GM23338 (cell line): ENCODE data around the gene TFEB. TPM values are rescaled to one million over a fixed set of nuclear protein-coding genes. Genes with fewer than 3 reads are reported as not detected.

Experiments used
- ATAC-seq: fragments of 200-7000 bp; cut with Tn5 transposase; 3 replicates; pipeline ENCODE4 v1.9.1; 2020
- DNase-seq: peaks from one replicate; pipeline ENCODE4 v3.0.0-alpha.2; 2015; ENCODE audit warnings: low spot score
- H2AFZ ChIP-seq: fragments of 200-600 bp; sonication (generic); 2 replicates; pipeline ENCODE4 v1.8.0; 2016; ENCODE audit warnings: antibody characterized with exemption, mild to moderate bottlenecking, moderate library complexity
- H3F3A ChIP-seq: fragments of 200-600 bp; sonication (generic); replicated peaks from 2 replicates; pipeline ENCODE4 v1.8.0; 2017; ENCODE audit warnings: antibody characterized with exemption, mixed run types, low read depth
- H3K27ac ChIP-seq: fragments of 200-600 bp; sonication (generic); 2 replicates; pipeline ENCODE4 v1.6.1; 2016; ENCODE audit warnings: low read depth
- H3K27me3 ChIP-seq: fragments of 200-600 bp; sonication (generic); 2 replicates; pipeline ENCODE4 v1.8.0; 2016; ENCODE audit warnings: mild to moderate bottlenecking, mixed run types, moderate library complexity; ENCODE audit not compliant: insufficient read depth
- H3K36me3 ChIP-seq: fragments of 200-600 bp; sonication (generic); 2 replicates; pipeline ENCODE4 v1.8.0; 2016; ENCODE audit warnings: mild to moderate bottlenecking; ENCODE audit not compliant: insufficient read depth
- H3K4me1 ChIP-seq: fragments of 200-600 bp; sonication (generic); 2 replicates; pipeline ENCODE4 v1.8.0; 2016; ENCODE audit warnings: mild to moderate bottlenecking, moderate library complexity; ENCODE audit not compliant: insufficient read depth
- H3K4me2 ChIP-seq: fragments of 200-600 bp; sonication (generic); 2 replicates; pipeline ENCODE4 v1.7.1; 2017; ENCODE audit warnings: mixed run types
- H3K4me3 ChIP-seq: fragments of 200-600 bp; sonication (generic); 2 replicates; pipeline ENCODE4 v1.6.1; 2016; ENCODE audit warnings: mixed run types
- H3K79me2 ChIP-seq: fragments of 200-600 bp; sonication (generic); replicated peaks from 2 replicates; pipeline ENCODE4 v1.8.0; 2017; ENCODE audit warnings: mild to moderate bottlenecking; ENCODE audit not compliant: insufficient read depth
- H3K9me2 ChIP-seq: fragments of 200-600 bp; sonication (generic); 2 replicates; pipeline ENCODE4 v1.8.0; 2017; ENCODE audit not compliant: insufficient read depth
- H4K20me1 ChIP-seq: fragments of 200-600 bp; sonication (generic); replicated peaks from 2 replicates; pipeline ENCODE4 v1.8.0; 2017; ENCODE audit warnings: mild to moderate bottlenecking; ENCODE audit not compliant: insufficient read depth
- H3K27ac Mint-ChIP-seq: 2 replicates; pipeline ENCODE4 v1.8.0; 2020; ENCODE audit warnings: inconsistent platforms, mild to moderate bottlenecking, moderate library complexity, mixed read lengths
- H3K27me3 Mint-ChIP-seq: 3 replicates; pipeline ENCODE4 v1.8.0; 2022; ENCODE audit warnings: low read depth, mild to moderate bottlenecking, moderate library complexity, mixed read lengths, inconsistent platforms; ENCODE audit not compliant: insufficient read depth, poor library complexity
- H3K36me3 Mint-ChIP-seq: 3 replicates; pipeline ENCODE4 v1.8.0; 2021; ENCODE audit warnings: low read depth, mild to moderate bottlenecking, inconsistent platforms, moderate library complexity, mixed read lengths
- H3K4me1 Mint-ChIP-seq: 3 replicates; pipeline ENCODE4 v1.8.0; 2020; ENCODE audit warnings: mild to moderate bottlenecking, inconsistent platforms, mixed read lengths
- H3K4me3 Mint-ChIP-seq: 3 replicates; pipeline ENCODE4 v1.8.0; 2021; ENCODE audit warnings: moderate library complexity, mild to moderate bottlenecking, inconsistent platforms, mixed read lengths
- H3K9me3 Mint-ChIP-seq: 3 replicates; pipeline ENCODE4 v1.8.0; 2020; ENCODE audit warnings: moderate library complexity, mild to moderate bottlenecking, inconsistent platforms, mixed read lengths
- CREB1 ChIP-seq: fragments of 250-450 bp; sonication (Bioruptor Pico); IDR thresholded peaks from 2 replicates; pipeline ENCODE4 v1.5.0; 2020; ENCODE audit warnings: low read depth, mild to moderate bottlenecking, moderate library complexity
- CTCF ChIP-seq, 2 experiments: fragments of 200-600 bp in 1 of 2; sonication (generic) in 1 of 2; conservative IDR thresholded peaks; 2 replicates each; pipeline versions ENCODE4 v1.5.1 to v1.6.1; 2016 to 2017; ENCODE audit warnings: antibody characterized with exemption in 2 of 2, low read depth in 2 of 2, mild to moderate bottlenecking in 2 of 2, moderate library complexity in 1 of 2
- ETS1 ChIP-seq: IDR thresholded peaks from 2 replicates; pipeline ENCODE4 v1.6.1; 2016; ENCODE audit warnings: antibody characterized with exemption
- EZH2 ChIP-seq: fragments of 200-600 bp; sonication (generic); IDR thresholded peaks from one replicate; pipeline ENCODE4 v1.8.0; 2017; ENCODE audit warnings: antibody characterized with exemption, mild to moderate bottlenecking, low read depth; ENCODE audit not compliant: unreplicated experiment
- EZH2phosphoT487 ChIP-seq: fragments of 200-600 bp; sonication (generic); IDR thresholded peaks from one replicate; pipeline ENCODE4 v1.8.1; 2018; ENCODE audit warnings: antibody characterized with exemption; ENCODE audit not compliant: unreplicated experiment
- NANOG ChIP-seq: IDR thresholded peaks from 2 replicates; pipeline ENCODE4 v1.6.1; 2016; ENCODE audit warnings: antibody characterized with exemption, borderline replicate concordance
- POLR2AphosphoS5 ChIP-seq: IDR thresholded peaks from 2 replicates; pipeline ENCODE4 v1.6.1; 2016; ENCODE audit warnings: antibody characterized with exemption, low read depth
- ZNF114 ChIP-seq: fragments of 250-450 bp; sonication (Bioruptor Pico); IDR thresholded peaks from 2 replicates; pipeline ENCODE4 v1.5.0; 2020; ENCODE audit warnings: mild to moderate bottlenecking, moderate library complexity
- ZNF331 ChIP-seq: fragments of 250-450 bp; sonication (Bioruptor Pico); IDR thresholded peaks from 2 replicates; pipeline ENCODE4 v1.5.0; 2020; ENCODE audit warnings: low read depth, mild to moderate bottlenecking, moderate library complexity
- ZNF462 ChIP-seq: fragments of 250-450 bp; sonication (Bioruptor Pico); IDR thresholded peaks from 2 replicates; pipeline ENCODE4 v1.5.0; 2020; ENCODE audit warnings: mild to moderate bottlenecking, moderate library complexity
- polyA plus RNA-seq: library from polyadenylated mRNA; unstranded; fragments of >200 nt; fragmentation: Nextera tagmentation; extraction: Ambion mirVana; gene quantifications from 2 replicates; pipeline ENCODE4 v1.2.1, GENCODE V29; 2016
- total RNA-seq: library from RNA; depleted of rRNA; stranded (reverse); fragments of >200 nt; shearing (Covaris generic); gene quantifications from 2 replicates; pipeline ENCODE4 v1.2.3, GENCODE V29; 2014

Gene TFEB
- total and polyA plus RNA-seq, 2 experiments from 2014 or later: 1.3 to 4.3 TPM

- Mint-ChIP-seq H3K4me3 (no peak overlapping the region), H3K4me1 (peaks cover 7% of the 10 kb centered on the region), H3K36me3 (no peaks in the 10 kb centered on the region), H3K27ac (no peak overlapping the region), H3K9me3 (no peaks in the 10 kb centered on the region), H3K27me3 (peaks cover 15% of the 10 kb centered on the region)
- Histone ChIP-seq H3K4me2 (no peak overlapping the region), H3K27ac (no peak overlapping the region), H2AFZ (0 out of 2 replicates have a peak overlapping the region, but pooled peaks have one; percentile 3), H3K36me3 (no peaks in the 10 kb centered on the region), H4K20me1 (no peaks in the 10 kb centered on the region), H3K79me2 (no peaks in the 10 kb centered on the region), H3K4me1 (no peaks in the 10 kb centered on the region), H3F3A (no peaks in the 10 kb centered on the region), H3K9me2 (no peaks in the 10 kb centered on the region), H3K27me3 (no peaks in the 10 kb centered on the region), H3K4me3 (no peak overlapping the region)
- ATAC-seq: peak; percentile 62
- DNase-seq: no peak
- TF ChIP-seq EZH2phosphoT487 (no peak), ZNF114 (no peak), ZNF331 (no peak), EZH2 (no peak), POLR2AphosphoS5 (no peak)
These were observed 20.9 kb upstream of the TFEB start for GRCh38 chr6:41756354-41756753.

- no peaks in the 10 kb centered on the region for H3K9me2 ChIP-seq
- Mint-ChIP-seq H3K9me3 (no peaks in the 10 kb centered on the region), H3K27me3 (peaks cover 15% of the 10 kb centered on the region), H3K4me1 (peaks cover 7% of the 10 kb centered on the region), H3K36me3 (no peaks in the 10 kb centered on the region), H3K4me3 (no peak overlapping the region), H3K27ac (no peak overlapping the region)
- H3K4me3 ChIP-seq: no peak overlapping the region
- no peaks in the 10 kb centered on the region for H3K36me3 ChIP-seq
- H3K4me2 ChIP-seq: no peak overlapping the region
- no peaks in the 10 kb centered on the region for H3K27me3 ChIP-seq
- no peak for ATAC-seq
- H3K4me1 ChIP-seq: no peaks in the 10 kb centered on the region
- no peak for DNase-seq
- no peaks in the 10 kb centered on the region for H4K20me1 ChIP-seq
- H2AFZ ChIP-seq: 0 out of 2 replicates have a peak overlapping the region, but pooled peaks have one; percentile 3
- no peaks in the 10 kb centered on the region for H3K79me2 ChIP-seq
- no peaks in the 10 kb centered on the region for H3F3A ChIP-seq
- H3K27ac ChIP-seq: no peak overlapping the region
- TF ChIP-seq CTCF (conservative IDR thresholded peaks at IDR 0.05; ENCODE audit: low read depth in 2 of 2) (no peak), ETS1 (no peak), ZNF462 (CRISPR knock-in tag) (no peak), EZH2 (no peak), CREB1 (no peak), NANOG (no peak)
These were observed 20.5 kb upstream of the TFEB start for GRCh38 chr6:41755895-41756294.
